WERI-Rb-1 (cell line): Measurements from ENCODE around the gene IQGAP3.

ENCODE experiments used
- DNase-seq: peaks from one replicate; pipeline ENCODE4 v3.0.0-alpha.2; 2020
- H3K27ac ChIP-seq: fragments of 250-450 bp; sonication (Bioruptor Pico); 2 replicates; pipeline ENCODE4 v1.5.1; 2020; ENCODE audit warnings: mild to moderate bottlenecking, moderate library complexity
- H3K27me3 ChIP-seq: fragments of 250-450 bp; sonication (Bioruptor Pico); 2 replicates; pipeline ENCODE4 v1.5.1; 2021; ENCODE audit warnings: mild to moderate bottlenecking, low read depth, moderate library complexity; ENCODE audit not compliant: insufficient read depth, severe bottlenecking
- H3K36me3 ChIP-seq: fragments of 250-450 bp; sonication (Bioruptor Pico); 2 replicates; pipeline ENCODE4 v1.5.1; 2020; ENCODE audit warnings: mild to moderate bottlenecking, moderate library complexity
- H3K4me3 ChIP-seq: 2 replicates; pipeline ENCODE4 v1.5.1; 2011; ENCODE audit warnings: low read depth, mild to moderate bottlenecking, control low read depth, low read length
- H3K9me3 ChIP-seq: fragments of 250-450 bp; sonication (Bioruptor Pico); 2 replicates; pipeline ENCODE4 v1.5.1; 2021; ENCODE audit warnings: mild to moderate bottlenecking, moderate library complexity; ENCODE audit not compliant: severe bottlenecking
- CTCF ChIP-seq: IDR thresholded peaks from 2 replicates; pipeline ENCODE4 v1.5.1; 2011; ENCODE audit warnings: low read depth, mild to moderate bottlenecking, control low read depth, inconsistent platforms, low read length

Gene IQGAP3

GRCh38 chr1:156549831-156550230 lies 22.5 kb downstream of the IQGAP3 start:
- no peak for TF ChIP-seq CTCF
- Histone ChIP-seq H3K4me3 (no peak overlapping the region), H3K9me3 (no peaks in the 10 kb centered on the region), H3K27ac (no peak overlapping the region), H3K27me3 (no peaks in the 10 kb centered on the region), H3K36me3 (peaks cover 77% of the 10 kb centered on the region)
- no peak for DNase-seq

GRCh38 chr1:156549390-156549789 lies 23.0 kb downstream of the IQGAP3 start:
- Histone ChIP-seq H3K27me3 (no peaks in the 10 kb centered on the region), H3K27ac (no peak overlapping the region), H3K36me3 (peaks cover 74% of the 10 kb centered on the region), H3K4me3 (no peak overlapping the region), H3K9me3 (no peaks in the 10 kb centered on the region)
- TF ChIP-seq CTCF = peak; percentile 45; the same call in 1 of the 2 replicates
- DNase-seq = no peak

- no peaks in the 10 kb centered on the region for H3K27me3 ChIP-seq
- no peak overlapping the region for H3K4me3 ChIP-seq
- DNase-seq = no peak
- H3K36me3 ChIP-seq = peaks cover 78% of the 10 kb centered on the region
- TF ChIP-seq CTCF = no peak
- H3K27ac ChIP-seq = no peak overlapping the region
- no peaks in the 10 kb centered on the region for H3K9me3 ChIP-seq
These were observed 24.4 kb downstream of the IQGAP3 start for GRCh38 chr1:156547982-156548381.

- peaks cover 78% of the 10 kb centered on the region for H3K36me3 ChIP-seq
- no peaks in the 10 kb centered on the region for H3K27me3 ChIP-seq
- no peak overlapping the region for H3K27ac ChIP-seq
- H3K4me3 ChIP-seq = no peak overlapping the region
- H3K9me3 ChIP-seq = no peaks in the 10 kb centered on the region
- no peak for DNase-seq
- TF ChIP-seq CTCF = no peak
These were observed 24.9 kb downstream of the IQGAP3 start for GRCh38 chr1:156547434-156547833.

DNA sequence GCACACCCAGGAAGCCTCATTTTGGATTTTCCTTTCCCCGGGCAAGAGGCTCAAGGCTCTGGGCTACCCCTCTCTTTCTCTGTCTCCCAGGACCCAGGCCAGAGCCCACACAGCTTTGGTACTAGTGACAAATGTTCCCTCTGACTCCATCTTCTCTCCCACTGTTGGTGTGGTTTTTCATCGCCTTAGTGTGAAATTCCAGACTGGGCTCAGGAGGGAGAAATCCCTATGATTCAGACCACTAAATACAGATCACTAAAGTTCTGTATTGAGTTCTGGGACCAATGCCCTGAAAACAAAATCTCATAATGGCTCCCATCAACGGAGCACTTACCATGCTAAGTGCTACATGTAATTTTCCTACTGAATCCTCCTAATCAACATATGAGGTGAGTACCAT lies 26.1 kb downstream of the IQGAP3 start:
- no peak overlapping the region for H3K4me3 ChIP-seq
- peaks cover 75% of the 10 kb centered on the region for H3K36me3 ChIP-seq
- H3K27ac ChIP-seq = no peak overlapping the region
- no peaks in the 10 kb centered on the region for H3K27me3 ChIP-seq
- no peaks in the 10 kb centered on the region for H3K9me3 ChIP-seq
- no peak for DNase-seq
- no peak for TF ChIP-seq CTCF

DNA sequence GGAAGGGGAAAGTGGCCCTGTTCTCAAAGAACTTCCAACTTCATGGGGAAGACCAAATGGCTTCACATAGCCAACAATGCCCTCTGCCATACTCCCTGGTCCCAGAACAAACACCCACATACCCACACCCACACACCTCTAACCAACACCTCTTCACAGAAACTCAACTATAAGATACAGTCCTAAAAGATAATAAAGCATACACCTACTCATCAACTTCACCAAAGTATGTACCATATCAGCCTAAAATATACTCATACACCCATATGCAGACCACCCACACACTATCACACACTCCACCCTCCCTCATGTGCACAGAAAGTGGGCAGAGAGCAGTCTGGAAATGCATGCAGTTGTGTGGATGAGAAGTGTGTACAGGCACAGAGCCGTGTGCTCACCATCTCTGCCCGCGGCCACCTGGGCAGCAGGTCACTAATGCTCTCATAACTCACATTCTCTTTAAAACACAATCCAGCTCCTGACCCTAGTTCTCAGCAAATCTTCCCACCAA lies 27.7 kb downstream of the IQGAP3 start:
- Histone ChIP-seq H3K27me3 (no peaks in the 10 kb centered on the region), H3K36me3 (peaks cover 71% of the 10 kb centered on the region), H3K4me3 (no peak overlapping the region), H3K9me3 (no peaks in the 10 kb centered on the region), H3K27ac (no peak overlapping the region)
- DNase-seq = no peak
- no peak for TF ChIP-seq CTCF
